ENCODE results near the gene GOLGA8K.
"Not testable (repeated sequence)": the region's sequence is repeated elsewhere in the genome, so short reads cannot be mapped to it uniquely, and the experiment has no call there.

GOLGA8K gene

DNA sequence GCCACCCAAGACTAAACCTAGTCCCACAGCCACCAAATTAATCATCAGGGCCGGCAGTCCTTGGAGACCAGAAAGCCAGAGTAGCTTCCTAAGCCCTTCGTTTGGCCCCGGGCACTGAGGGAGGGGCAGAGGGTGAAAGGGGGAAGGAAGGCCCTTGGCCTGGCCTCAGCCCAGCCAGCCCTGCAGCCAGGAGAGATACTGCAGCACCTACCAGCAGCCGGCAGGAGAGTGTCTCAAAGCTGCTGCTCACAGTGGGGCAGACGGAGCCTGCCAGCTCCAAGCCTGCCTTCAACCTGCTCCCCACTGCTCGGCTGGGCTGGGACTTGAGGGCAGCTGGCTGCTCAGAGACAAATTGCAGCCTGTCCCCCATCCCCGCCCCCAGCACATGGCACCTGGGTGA is 50.3 kb downstream of the GOLGA8K start:
- not testable (repeated sequence) for DNase-seq

DNA sequence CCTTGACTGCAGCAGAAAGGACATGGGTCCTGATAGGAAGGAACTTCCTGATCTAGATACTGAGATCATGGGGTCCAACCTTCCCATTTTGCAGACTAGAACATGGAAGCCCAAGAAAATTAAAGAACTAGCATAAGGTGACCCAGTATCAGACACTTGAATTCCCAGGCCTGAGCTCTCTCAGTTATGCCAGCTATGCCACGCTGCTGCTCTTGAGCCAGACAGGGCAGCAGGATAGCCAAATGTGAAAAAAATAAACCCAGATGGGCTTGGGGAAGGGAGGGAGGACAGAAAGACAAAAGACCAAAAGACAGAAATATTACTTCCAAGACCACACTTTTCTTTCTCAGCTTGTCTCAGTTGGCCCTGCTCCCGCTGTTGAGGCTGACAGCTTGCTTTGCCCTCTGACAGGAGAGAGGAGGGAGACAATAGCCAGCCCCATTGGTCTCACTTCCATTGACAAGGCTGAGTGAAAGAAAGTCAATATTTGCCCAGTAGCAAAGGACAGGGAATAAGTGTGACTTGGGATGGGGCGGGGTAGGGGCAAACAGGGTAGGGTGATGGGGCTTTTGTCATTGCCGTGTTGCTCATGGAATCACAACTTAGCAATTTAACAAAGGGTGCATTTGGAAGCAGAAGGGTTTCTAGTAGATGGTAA is 52.4 kb downstream of the GOLGA8K start:
- DNase-seq: not testable (repeated sequence)

DNA sequence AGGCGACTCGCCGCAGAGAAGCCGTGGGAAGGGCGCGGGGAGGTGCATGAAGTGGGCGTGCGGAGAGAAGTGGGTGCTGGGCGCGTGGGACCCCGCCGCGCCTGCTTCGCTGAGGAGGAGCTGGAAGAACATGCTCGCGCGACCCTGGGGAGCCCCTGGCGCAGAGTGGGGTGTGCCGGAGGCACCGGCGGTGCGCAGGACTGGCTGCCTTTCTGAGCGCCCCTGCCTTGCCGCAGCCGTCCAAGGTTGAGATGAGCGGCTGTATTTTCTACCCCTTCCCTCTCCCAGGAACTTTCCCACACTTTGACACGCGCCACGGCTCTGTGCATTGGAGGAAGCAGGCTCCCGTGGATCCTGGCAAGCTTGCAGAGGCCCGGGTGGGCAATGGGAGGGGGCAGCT is 56.1 kb downstream of the GOLGA8K start:
- DNase-seq: not testable (repeated sequence)

DNA sequence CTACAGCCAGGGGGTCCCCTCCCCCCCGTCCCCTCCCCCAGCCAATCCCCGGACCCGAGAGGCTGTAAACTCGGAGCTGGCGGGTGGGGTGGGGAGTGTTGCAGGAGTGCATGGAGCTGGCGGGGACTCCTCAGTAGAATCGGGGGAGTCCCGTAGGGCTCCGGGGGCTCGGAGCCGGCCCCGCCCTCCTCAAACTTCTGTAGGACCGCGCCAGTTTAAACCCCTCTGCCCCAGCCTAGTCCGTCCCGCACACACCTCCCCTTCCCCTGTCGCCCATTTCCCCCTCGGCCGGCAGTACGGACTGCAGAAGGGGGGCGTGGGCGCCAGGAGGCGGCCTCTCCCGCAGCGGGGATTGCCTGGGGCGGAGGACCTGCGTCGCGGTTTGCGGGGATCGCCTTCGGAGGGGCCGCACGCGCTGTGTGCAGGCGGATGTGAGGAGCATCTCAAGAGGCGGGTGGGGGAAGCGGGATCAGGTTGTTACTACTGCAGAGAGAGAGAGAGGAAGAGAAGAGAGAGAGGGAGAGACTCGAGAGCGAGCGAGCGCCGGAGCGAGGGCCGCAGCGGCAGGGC is 57.0 kb downstream of the GOLGA8K start:
- DNase-seq: not testable (repeated sequence)

DNA sequence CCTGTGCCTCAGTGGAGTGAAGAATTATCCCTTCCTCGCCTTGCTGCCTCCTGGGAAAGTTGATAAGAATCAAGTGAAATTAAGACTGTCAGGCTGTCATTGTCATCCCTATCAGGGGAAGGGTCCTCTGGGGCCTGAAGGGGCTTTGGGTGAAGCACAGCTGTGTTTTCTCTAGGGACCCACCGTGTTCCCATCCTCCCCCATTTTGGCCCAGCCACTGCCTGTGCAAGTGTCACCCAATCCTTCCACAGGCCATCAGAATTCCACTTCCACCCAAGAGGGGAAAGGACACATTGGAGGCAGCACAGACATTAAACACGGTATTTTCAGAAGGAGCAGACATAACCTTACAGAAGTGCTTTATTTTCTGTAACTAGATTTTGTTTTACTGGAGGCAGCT is 59.2 kb downstream of the GOLGA8K start:
- DNase-seq: peak; percentile 1

Measured in CD4-positive, alpha-beta T cell treated with Interleukin-17A for 4 hours (primary cell).